Measurements from ENCODE around the gene TCOF1. TPM values are rescaled to one million over a fixed set of nuclear protein-coding genes. Genes with fewer than 3 reads are reported as not detected.

TCOF1 gene
- total RNA-seq, 1 donor from 2014 or later, result 19.0 TPM

DNA sequence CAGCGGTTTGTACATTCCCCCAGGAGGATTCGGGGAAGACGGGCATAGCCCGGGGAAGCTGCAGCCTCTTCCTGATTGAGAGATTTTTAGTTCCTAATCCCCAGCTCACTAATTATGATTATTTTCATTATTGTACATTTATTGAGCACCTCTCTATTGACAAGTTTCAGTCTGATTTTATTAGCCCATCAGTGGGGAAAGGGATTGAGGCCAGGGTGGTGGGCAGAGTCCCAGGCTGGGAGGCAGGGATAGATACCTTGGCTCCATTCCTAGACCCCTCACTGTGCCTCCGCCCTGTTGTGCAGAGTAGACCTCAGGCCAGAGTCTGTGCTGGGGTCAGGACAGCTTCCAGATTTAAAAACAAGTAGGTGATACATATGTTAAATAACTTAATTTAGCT is 27.2 kb downstream of the TCOF1 start:
- TF ChIP-seq, protein P1, sequence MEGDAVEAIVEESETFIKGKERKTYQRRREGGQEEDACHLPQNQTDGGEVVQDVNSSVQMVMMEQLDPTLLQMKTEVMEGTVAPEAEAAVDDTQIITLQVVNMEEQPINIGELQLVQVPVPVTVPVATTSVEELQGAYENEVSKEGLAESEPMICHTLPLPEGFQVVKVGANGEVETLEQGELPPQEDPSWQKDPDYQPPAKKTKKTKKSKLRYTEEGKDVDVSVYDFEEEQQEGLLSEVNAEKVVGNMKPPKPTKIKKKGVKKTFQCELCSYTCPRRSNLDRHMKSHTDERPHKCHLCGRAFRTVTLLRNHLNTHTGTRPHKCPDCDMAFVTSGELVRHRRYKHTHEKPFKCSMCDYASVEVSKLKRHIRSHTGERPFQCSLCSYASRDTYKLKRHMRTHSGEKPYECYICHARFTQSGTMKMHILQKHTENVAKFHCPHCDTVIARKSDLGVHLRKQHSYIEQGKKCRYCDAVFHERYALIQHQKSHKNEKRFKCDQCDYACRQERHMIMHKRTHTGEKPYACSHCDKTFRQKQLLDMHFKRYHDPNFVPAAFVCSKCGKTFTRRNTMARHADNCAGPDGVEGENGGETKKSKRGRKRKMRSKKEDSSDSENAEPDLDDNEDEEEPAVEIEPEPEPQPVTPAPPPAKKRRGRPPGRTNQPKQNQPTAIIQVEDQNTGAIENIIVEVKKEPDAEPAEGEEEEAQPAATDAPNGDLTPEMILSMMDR (IDR thresholded peaks at IDR 0.05), result no peak
- Mint-ChIP-seq H3K27ac (ENCODE audit: unreplicated experiment) (no peak overlapping the region), H3K36me3 (ENCODE audit: low read depth) (peaks cover 31% of the 10 kb centered on the region), H3K9me3 (ENCODE audit: low read depth) (no peaks in the 10 kb centered on the region), H3K4me3 (ENCODE audit: unreplicated experiment) (no peak overlapping the region), H3K27me3 (ENCODE audit: low read depth) (no peaks in the 10 kb centered on the region), H3K4me1 (ENCODE audit: low read depth) (no peaks in the 10 kb centered on the region)
- no peak for DNase-seq (ENCODE audit: low spot score)

- peaks cover 27% of the 10 kb centered on the region for H3K36me3 Mint-ChIP-seq (ENCODE audit: low read depth)
These were observed 28.7 kb downstream of the TCOF1 start for GRCh38 chr5:150386024-150386855.

GRCh38 chr5:150389531-150390266 is 32.2 kb downstream of the TCOF1 start:
- H3K4me3 Mint-ChIP-seq (ENCODE audit: unreplicated experiment), result no peak overlapping the region
- no peaks in the 10 kb centered on the region for H3K27me3 Mint-ChIP-seq (ENCODE audit: low read depth)
- H3K4me1 Mint-ChIP-seq (ENCODE audit: low read depth), result no peaks in the 10 kb centered on the region
- H3K9me3 Mint-ChIP-seq (ENCODE audit: low read depth), result no peaks in the 10 kb centered on the region
- TF ChIP-seq, protein P1 (IDR thresholded peaks at IDR 0.05), result no peak
- peaks cover 13% of the 10 kb centered on the region for H3K36me3 Mint-ChIP-seq (ENCODE audit: low read depth)
- no peak overlapping the region for H3K27ac Mint-ChIP-seq (ENCODE audit: unreplicated experiment)
- no peak for DNase-seq (ENCODE audit: low spot score)

More at GRCh38 chr5:150386024-150386855, 28.7 kb downstream of the TCOF1 start:
- H3K4me3 Mint-ChIP-seq (ENCODE audit: unreplicated experiment), result no peak overlapping the region
- DNase-seq (ENCODE audit: low spot score), result no peak
- no peaks in the 10 kb centered on the region for H3K9me3 Mint-ChIP-seq (ENCODE audit: low read depth)
- no peaks in the 10 kb centered on the region for H3K27me3 Mint-ChIP-seq (ENCODE audit: low read depth)
- no peaks in the 10 kb centered on the region for H3K4me1 Mint-ChIP-seq (ENCODE audit: low read depth)
- H3K27ac Mint-ChIP-seq (ENCODE audit: unreplicated experiment), result no peak overlapping the region
- TF ChIP-seq, protein P1 (IDR thresholded peaks at IDR 0.05), result no peak

- Mint-ChIP-seq H3K27ac (ENCODE audit: unreplicated experiment) (no peak overlapping the region), H3K9me3 (ENCODE audit: low read depth) (no peaks in the 10 kb centered on the region), H3K4me3 (ENCODE audit: unreplicated experiment) (no peak overlapping the region), H3K36me3 (ENCODE audit: low read depth) (peaks cover 22% of the 10 kb centered on the region), H3K27me3 (ENCODE audit: low read depth) (no peaks in the 10 kb centered on the region), H3K4me1 (ENCODE audit: low read depth) (no peaks in the 10 kb centered on the region)
- no peak for DNase-seq (ENCODE audit: low spot score)
- TF ChIP-seq, protein P1 (IDR thresholded peaks at IDR 0.05), result no peak
These were observed 33.8 kb downstream of the TCOF1 start for GRCh38 chr5:150391064-150391834.

GRCh38 chr5:150391986-150392385 is 34.5 kb downstream of the TCOF1 start:
- no peaks in the 10 kb centered on the region for H3K27me3 Mint-ChIP-seq (ENCODE audit: low read depth)
- H3K4me1 Mint-ChIP-seq (ENCODE audit: low read depth), result no peaks in the 10 kb centered on the region
- H3K27ac Mint-ChIP-seq (ENCODE audit: unreplicated experiment), result no peak overlapping the region
- no peaks in the 10 kb centered on the region for H3K9me3 Mint-ChIP-seq (ENCODE audit: low read depth)
- H3K36me3 Mint-ChIP-seq (ENCODE audit: low read depth), result peaks cover 26% of the 10 kb centered on the region
- TF ChIP-seq, protein P1 (IDR thresholded peaks at IDR 0.05), result no peak
- H3K4me3 Mint-ChIP-seq (ENCODE audit: unreplicated experiment), result no peak overlapping the region
- no peak for DNase-seq (ENCODE audit: low spot score)
